ENCODE data around the gene MATN1. TPM values are rescaled to one million over a fixed set of nuclear protein-coding genes. Genes with fewer than 3 reads are reported as not detected.

Gene MATN1
- polyA plus RNA-seq, 12 donors = 0.61 to 1.7 (median 1.1) TPM; not detected in 2

DNA sequence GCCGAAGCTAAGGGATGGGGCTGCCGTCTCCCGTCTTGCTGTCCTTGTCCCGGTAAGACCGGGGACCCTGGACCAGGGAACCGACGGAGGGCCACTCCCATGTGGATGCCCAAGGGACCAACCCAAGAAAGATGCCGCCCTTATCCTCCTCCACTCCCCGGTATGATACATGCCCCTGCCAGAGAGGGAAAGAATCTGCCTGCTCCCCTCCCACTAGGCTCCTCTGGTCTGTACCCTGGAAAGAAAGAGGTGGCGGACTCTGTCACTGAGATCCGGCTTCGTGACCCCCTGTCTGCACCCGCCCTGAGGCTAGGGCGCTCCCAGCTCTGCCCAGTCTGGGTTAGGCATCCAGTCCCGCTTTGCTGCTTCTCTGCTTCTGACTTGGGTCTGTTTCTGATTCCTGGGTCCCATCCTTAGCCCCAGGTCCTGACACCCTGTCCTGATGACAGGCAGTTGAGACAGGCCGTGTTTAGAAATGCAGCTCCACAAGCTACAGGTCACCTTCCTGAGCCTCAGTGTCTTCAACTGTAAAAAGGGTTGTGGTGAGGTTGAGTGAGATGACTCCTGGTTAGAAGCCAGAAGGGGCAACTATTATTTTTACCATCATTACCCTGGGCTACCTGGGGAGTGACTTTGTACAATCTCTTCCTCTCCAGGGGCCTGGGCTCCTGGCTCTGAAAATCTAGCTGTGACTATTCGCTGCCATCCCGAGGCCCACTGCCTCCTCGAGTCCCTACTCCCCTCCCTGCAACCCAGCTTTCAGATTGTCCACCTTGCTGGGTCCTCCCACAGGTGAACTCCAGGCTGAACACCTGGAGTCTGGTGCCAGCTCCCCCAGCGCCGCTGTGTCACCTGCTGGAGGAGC is 3.7 kb downstream of the MATN1 start:
- no peak for DNase-seq

DNA sequence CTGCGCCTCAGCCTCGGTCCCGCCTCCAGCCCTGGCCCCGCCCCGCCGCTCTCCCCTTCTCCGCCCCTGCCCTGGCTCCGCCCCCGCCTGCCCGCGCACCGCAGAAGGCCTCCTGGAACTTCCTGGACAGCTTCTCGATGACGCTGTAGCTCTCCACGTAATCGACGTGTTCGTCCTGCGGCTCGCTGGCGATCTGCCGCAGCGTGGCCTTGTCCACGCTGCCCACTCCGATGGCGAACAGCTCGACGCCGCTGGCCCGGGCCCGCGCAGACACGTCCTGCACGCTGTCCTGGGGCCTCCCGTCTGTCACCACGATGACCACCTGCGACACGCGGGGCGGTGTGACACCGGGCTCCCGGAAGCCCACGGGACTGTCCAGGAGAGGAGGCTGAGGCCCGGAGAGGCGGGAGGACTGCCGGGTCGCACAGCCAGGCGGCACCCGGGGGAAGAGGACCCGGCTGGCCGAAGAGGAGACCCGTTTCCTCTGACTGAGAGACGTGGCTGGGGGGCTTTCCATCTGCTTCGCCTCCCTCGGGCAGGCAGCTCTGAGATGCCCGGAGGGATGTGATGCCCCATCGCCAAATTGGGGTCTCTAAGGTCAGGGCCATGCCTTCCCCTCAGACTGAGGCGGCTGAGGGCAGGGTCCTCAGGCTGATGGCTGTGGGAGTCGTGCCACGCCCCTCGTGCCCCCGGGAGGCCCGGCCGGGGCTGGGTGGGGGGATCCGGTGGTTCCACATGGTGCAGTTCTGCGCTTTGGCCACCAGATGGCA is 4.6 kb downstream of the MATN1 start:
- peak; percentile 95 for DNase-seq

DNA sequence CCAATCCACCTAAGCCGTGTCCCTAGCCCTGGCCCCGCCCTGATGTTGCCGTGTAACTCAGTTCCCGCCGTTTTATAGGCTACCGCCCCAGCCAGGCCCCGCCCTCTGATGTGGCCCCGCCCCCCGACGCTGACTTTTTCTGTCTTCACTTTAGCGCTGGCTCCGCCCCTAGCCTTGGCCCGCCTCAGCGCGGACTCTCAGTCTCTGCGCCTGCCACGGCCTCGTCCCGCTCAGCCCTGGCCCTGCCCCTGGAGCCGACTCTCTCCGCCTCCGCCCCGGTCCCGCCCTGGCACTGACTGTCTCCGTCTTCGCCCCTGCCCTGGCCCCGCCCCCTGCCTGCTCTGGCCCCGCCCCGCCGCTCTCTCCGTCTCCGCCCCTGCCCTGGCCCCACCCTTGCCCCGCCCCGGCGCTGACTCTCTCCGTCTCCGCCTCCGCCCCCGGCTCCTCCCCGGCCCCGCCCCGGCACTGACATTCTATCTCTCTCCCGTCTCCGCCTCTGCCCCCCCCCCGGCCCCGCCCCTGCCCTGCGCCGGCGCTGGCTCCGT is 5.2 kb downstream of the MATN1 start:
- DNase-seq = peak; percentile 95

DNA sequence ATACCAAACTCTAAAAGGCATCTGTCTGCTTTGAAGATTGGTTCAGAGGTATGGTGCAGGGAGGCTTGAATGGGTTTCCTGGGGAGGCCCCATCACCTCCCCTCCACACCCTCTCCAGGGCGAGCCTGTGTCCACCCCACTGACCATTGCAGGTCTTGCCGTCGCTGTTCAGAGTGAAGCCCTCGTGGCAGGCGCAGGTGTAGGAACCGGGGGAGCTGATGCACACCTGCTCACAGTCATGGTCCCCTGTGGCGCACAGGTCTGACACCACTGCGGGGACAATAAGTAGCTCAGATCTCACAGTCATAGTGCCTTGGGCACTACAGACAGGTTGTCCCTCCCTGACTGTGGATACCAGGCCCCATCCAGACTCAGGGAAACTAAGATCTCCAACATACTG is 6.7 kb downstream of the MATN1 start:
- DNase-seq = no peak

DNA sequence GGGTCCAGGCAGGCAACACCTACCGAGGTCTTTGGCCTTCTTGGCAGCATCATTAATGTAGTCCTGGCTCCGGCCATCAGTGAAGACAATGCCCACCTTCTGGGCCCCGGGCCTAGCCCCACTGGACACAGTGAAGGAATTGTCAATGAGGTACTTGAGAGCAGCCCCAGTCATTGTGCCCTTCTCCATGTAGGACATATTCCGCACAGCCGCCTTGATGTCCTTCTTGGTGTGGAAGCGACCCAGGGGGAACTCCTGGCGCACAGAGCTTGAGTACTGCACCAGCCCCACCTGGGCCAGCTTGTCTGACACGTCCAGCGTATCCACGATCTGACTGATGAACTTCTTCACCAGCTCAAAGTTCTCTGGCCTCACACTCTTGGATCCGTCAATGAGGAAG is 7.5 kb downstream of the MATN1 start:
- no peak for DNase-seq

DNA sequence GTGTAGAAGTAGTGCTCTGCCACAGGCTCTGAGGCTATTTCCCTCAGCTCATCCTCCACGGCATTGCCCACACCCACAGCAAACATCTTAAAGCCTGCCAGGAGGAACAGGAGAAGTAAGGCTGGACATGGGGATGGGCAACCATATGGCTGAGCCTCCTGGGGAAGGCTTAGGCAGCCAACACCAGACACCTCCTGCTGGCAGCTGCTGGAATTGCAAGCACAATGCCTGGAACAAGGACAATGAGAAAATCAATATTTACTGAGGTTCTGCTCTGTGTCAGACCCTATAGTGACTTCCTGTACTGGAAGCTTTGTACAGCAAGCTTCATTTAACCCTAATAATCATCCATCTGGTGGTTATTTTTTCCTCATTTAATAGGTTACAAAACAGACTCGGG is 8.2 kb downstream of the MATN1 start:
- no peak for DNase-seq

DNA sequence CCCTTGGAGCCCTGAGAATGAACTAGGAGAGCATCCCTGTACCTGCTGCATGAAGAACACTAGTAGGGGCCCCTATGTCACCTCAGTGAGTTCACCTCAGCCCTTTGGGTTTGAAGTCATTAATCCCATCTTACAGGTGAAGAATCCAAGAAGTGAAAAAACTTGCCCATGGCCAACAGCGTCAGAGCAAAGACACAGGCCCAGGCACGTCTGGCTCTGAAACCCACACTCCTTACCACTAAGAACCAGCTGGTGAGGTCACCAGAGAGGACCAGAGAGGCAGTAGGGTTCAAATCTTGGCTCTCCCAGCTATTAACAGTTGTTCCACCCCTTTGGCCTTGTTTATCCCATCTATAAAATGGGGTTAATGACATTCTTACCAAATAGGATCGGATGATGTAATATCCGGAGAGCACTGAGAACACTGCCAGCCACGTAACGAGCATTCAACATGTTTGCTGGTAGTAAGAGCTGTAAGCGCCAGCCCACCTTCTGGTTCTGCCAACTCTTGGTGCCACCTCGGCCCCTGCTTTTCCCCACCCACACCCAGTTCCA is 8.8 kb downstream of the MATN1 start:
- DNase-seq = no peak

DNA sequence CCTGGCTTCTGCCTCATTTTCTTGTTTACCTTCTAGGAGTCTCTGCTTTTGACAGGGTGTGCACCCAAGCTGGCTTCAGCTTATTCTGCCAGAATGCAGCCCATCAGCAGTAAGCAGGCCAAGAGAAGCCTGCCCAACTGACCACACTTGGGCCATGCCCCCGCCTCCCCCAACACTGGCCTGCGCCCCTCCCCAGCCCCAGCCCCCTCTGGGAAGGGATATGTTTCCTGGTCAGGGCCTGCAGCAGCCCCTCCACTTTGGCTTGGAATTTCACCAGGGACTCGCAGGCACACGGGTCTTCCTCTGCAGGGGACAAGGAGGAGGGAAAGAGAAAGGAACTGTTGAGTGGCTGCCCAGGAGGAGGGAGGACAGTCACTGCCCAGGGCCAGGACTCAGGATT is 9.4 kb downstream of the MATN1 start:
- DNase-seq = no peak

DNA sequence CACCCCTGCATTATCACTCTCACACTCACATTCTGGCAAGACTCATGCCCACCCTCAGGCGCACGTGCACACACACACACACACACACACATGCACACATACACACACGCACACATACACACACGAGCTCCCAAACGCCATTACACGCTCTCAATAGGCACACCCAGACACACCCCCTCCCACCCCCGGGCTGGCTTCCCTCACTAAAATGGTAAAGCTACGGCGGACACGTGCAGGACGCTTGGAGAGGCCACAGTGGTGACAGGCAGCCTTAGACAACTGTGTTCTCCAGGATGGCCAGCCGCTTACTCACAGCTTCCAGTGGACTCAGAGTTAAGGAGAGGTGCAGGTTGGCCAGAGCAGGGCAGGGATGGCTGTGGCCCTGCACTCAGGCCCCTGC is 10.1 kb downstream of the MATN1 start:
- no peak for DNase-seq

DNA sequence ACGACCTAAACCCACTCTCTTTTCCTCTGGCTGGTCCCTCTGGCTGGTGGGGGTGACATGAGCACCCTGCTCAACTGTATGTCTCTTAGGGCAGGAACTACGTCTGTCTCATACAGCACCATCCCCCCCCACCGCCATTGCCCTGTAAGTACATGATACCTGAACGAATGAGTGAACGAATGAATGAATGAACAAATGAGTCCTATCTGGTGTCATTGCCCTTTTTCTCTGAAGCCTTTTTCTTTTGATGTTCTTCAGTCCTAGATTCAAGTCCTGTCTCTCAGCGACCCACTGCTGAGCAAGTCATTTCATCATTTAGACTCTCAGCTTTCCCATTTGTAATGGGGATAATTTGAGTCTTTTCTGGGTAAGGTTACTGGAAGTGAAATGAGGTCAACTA is 10.8 kb downstream of the MATN1 start:
- DNase-seq = no peak

DNA sequence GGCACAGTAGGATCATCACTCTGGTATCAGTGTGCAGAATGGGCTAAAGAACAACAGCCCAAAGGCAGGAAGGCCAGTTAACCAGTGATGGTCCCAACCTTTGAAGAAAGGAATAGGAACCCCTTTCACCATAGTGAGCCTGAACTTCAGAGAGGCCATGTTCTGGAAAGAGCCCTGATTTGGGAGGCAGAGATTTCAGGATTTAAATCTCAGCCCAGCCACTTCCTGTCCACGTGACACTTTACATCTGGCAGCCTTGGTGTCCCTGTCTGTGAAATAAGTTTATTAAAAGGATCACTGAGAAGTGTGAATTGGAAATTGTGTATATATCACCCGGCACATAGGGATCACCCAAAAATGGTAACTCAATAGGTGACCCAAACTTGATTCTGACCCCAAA is 13.0 kb downstream of the MATN1 start:
- no peak for DNase-seq

DNA sequence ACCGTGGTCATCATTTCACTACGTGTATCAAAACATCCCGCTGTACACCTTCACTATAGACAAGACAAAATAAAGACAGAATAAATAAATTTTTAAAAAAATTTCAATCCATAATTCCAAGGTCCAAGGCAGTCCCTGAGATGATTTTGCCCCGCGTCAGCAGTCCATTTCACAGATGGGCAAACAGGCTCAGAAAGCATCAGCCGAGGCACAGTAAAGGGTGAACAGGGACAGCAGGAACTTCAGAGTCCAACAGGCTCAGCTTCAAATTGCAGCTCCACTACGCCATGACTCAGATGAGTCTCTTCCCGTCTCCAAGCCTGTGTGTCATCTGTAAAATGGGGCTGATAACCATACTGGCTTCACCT is 15.0 kb downstream of the MATN1 start:
- no peak for DNase-seq

DNA sequence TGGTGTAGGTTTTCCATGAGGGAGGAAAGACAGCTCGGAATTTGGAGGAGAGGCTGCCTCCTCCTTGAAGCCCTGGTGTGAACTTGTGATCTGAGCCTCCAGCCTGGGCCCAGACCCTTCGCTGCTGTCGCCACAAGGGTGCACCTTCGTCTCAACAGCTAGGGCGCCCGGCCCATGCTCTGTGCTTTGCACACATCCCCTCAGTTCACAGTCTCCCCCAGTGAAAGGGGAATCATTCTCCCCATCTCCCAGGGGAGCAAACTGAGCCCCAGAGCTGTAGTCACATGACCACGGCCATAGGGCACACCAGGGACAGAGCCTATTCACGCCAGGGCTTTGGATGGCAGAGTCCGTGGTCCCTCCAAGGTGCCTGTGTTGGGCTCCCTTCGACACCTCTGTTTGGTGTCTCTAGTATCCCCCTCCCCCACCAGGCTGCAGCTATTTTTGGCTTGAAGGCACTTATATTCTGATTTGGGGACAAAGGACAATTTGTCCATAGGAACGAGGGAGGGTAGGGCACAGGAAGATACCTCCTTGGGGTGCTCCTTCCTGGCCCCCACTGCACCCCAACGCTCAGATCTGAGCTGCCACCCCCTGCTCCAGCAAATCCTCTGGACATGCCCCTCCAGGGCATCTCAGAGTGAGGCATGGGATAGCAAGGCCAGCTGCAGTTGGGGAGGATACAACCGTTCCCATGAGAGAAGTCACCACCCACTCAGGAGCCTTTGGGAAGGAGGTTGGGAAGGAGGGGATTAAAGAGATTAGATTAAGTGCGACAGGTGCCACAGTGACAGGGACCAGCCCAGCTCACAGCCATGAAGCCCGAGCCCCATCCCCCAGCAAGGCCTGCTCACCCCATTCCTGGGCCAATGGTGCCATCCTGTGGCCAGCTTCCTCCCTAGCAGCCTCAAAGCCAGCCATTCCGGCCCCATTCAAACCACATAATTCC is 15.7 kb downstream of the MATN1 start:
- DNase-seq = peak; percentile 77

DNA sequence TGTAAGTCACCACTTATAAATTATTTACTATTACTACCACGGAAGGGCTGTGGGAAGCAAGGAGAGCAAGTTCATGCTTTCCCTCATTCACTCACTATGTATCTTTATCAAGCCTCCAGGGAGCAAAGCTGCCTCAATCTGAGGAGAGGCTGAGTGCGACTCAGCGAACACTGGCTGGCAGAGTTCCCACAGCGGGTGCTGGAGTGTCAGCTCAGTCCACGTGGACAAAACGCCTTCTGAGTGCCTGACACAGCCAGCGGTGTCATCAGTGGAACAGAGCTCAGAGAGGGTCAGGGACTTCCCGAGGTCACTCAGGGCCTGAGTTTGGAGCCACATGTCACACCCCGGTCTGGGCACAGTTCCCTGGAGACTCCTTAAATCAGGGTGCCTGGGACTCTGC is 16.9 kb downstream of the MATN1 start:
- no peak for DNase-seq

DNA sequence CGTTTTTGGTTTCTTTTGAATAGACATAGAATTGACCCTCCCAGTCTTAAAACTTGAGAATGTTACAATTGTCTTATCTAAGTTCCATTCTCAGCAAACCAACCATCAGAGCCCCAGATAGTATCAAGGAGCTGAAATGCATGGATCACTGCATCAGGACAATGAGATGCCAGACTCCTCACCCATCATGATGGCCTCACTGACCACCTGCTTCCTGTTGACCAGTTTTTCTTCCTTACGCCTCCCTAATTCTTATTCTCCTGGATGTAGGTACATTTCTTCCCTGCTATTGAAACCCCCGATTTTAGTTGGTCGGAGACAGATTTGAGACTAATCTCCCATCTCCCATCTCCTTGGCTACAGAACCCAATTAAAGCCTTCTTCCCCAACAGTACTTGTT is 17.7 kb downstream of the MATN1 start:
- no peak for DNase-seq

DNA sequence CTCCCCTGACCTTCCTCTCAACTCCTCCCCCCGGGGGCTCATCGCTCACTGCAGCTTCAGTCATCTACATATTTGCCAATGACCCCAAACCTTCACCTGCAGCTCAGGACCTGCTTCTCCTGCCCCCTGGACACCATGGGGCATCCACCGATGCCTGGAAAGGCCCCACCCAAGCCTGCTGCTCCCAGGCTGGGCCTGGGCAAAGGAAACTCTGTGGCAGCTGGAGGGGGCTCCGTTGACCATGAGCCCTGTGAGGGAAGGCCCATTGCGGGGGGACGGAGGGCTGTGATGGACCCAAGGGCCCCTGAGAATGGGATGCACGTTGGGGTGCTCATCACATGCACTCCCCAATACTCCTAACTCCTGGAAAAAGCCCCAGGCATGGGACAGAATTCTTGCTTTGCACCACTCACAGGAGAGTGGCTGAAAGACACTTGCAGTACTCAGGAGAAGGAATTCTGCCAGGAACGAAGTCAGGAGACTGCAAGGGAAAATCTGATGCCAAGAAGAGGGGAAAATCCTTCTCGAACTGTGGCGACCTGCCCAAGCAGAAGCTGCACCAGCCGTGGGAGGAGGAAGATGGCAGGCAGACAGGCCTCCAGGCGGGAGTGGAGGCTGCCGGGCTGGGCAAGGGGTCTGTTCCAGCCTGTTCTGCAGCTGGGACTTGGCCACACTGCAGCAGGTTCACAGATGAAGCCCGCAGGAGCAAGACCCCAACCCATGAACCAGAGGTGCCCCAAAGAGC is 18.4 kb downstream of the MATN1 start:
- DNase-seq = peak; percentile 63

DNA sequence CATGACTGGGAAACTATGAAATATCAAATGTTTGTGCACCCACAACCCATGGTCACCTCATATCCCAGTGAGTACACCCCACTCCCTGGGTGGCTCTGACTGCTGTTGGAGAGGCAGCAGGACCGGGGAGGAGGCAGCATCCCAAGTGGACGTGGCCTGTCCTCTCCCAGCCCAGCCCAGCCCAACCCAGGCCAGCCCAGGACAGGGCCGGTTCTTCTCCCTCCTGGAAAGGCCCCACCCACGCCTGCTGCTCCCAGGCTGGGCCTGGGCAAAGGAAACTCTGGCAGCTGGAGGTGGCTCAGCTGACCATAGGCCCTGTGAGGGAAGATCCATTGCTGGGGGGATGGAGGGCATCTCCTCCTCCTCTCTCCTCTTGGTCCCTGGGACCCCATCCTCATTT is 19.1 kb downstream of the MATN1 start:
- no peak for DNase-seq

DNA sequence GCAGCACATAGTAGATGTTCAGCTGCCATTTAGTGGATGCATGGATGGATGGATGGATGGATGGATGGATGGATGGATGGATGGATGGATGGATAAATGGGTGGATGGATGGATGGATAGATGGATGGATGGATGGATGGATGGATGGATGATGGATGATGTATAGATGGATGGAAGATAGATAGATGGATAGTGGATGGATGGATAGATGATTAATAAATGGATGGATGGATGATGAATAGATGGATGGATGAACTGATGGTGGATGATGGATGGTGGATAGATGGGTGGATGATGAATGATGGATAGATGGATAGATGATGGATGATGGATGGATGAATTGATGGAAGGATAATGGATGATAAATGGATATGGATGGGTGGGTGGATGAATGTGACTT is 20.6 kb downstream of the MATN1 start:
- DNase-seq = no peak

DNA sequence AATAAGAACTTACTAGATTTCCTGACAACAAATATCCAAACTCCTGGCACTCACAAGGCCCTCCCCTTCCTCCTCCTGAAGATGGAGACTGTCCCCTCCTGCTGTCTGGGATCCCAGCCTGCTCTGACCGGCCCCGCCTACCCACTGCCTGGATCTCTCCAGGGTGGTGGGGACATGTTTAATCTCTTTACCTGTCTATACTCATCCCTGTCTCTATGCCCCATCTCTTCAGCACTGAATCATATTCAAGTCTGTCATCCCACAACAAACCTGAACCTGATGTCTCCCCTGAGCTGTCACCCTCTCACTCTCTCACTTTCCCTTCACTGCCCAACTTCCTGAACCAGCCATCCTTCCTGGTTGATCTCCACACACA is 22.1 kb downstream of the MATN1 start:
- DNase-seq = no peak

DNA sequence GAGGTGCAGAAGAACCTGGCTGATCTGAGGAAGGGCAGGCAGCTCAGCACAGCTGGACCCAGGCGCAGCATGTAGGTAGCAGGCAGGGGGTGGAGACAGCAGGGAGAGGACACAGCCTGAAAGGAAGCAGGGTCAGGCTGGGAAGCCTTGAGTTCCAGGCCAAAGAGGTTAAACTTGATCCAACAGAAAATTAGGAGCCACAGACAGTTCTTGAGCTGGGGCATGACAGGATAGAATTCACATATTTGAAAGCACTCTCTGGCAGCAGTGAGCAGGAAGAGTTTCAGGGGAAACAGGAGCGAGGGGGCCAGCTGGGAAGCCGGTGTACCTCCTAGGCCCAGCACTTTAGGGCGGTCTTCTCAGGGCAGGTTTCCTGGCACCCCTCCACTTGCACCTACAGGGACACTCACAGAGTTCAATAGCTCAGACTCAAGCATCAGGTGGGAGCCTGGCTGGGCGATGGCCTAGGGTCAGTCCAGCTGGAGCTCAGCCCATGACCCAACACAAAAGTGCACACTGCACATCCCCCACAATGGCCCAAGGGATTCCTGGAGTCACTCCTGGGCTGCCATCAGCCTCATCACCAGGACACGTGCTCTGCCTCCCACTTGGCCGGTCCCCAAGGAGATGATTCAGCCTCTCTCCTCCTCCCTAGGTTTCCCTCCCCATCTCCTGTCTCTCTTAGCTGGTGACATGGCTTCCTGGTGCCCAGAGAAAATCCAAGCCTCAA is 22.7 kb downstream of the MATN1 start:
- DNase-seq = no peak

Measured in muscle of arm (tissue), 12 donors.